BE2C (cell line): ENCODE data around the gene DVL1.

Experiments used
- DNase-seq: peaks from one replicate; pipeline ENCODE4 v3.0.0-alpha.2; 2020
- H3K27me3 ChIP-seq: fragments of 250-450 bp; sonication (Bioruptor Pico); 2 replicates; pipeline ENCODE4 v1.5.1; 2020; ENCODE audit warnings: mild to moderate bottlenecking
- H3K36me3 ChIP-seq: fragments of 250-450 bp; sonication (Bioruptor Pico); 2 replicates; pipeline ENCODE4 v1.5.1; 2020; ENCODE audit warnings: mild to moderate bottlenecking
- H3K4me1 ChIP-seq: fragments of 250-450 bp; sonication (Bioruptor Pico); 2 replicates; pipeline ENCODE4 v1.5.1; 2020
- H3K4me3 ChIP-seq: 2 replicates; pipeline ENCODE4 v1.5.1; 2011; ENCODE audit warnings: low read depth, low read length
- H3K9me3 ChIP-seq: fragments of 250-450 bp; sonication (Bioruptor Pico); 2 replicates; pipeline ENCODE4 v1.5.1; 2020
- CTCF ChIP-seq: IDR thresholded peaks from 2 replicates; pipeline ENCODE4 v1.5.1; 2012; ENCODE audit warnings: mild to moderate bottlenecking, low read depth, low read length

DVL1 gene

GRCh38 chr1:1298861-1299685, 50.1 kb downstream of the DVL1 start:
- no peaks in the 10 kb centered on the region for H3K9me3 ChIP-seq
- DNase-seq = peak; percentile 88
- no peaks in the 10 kb centered on the region for H3K27me3 ChIP-seq
- no peak for TF ChIP-seq CTCF
- H3K4me3 ChIP-seq = no peak overlapping the region
- H3K36me3 ChIP-seq = peaks cover 61% of the 10 kb centered on the region
- H3K4me1 ChIP-seq = peaks cover 16% of the 10 kb centered on the region

GRCh38 chr1:1297802-1298424, 51.3 kb downstream of the DVL1 start:
- peaks cover 11% of the 10 kb centered on the region for H3K4me1 ChIP-seq
- H3K27me3 ChIP-seq = no peaks in the 10 kb centered on the region
- DNase-seq = no peak
- TF ChIP-seq CTCF = no peak
- H3K4me3 ChIP-seq = no peak overlapping the region
- peaks cover 68% of the 10 kb centered on the region for H3K36me3 ChIP-seq
- H3K9me3 ChIP-seq = no peaks in the 10 kb centered on the region

- no peak for TF ChIP-seq CTCF
- Histone ChIP-seq H3K4me3 (no peak overlapping the region), H3K27me3 (no peaks in the 10 kb centered on the region), H3K9me3 (no peaks in the 10 kb centered on the region), H3K4me1 (peaks cover 17% of the 10 kb centered on the region), H3K36me3 (peaks cover 63% of the 10 kb centered on the region)
- DNase-seq = no peak
Observed at GRCh38 chr1:1296070-1297061, 52.9 kb downstream of the DVL1 start.

GRCh38 chr1:1295154-1295923, 53.9 kb downstream of the DVL1 start:
- Histone ChIP-seq H3K4me3 (no peak overlapping the region), H3K36me3 (peaks cover 57% of the 10 kb centered on the region), H3K9me3 (no peaks in the 10 kb centered on the region), H3K27me3 (peaks cover 3% of the 10 kb centered on the region; the same call in 1 of the 2 replicates), H3K4me1 (peaks cover 28% of the 10 kb centered on the region)
- TF ChIP-seq CTCF = no peak
- no peak for DNase-seq

- no peak for DNase-seq
- TF ChIP-seq CTCF = no peak
- H3K4me3 ChIP-seq = no peak overlapping the region
- peaks cover 5% of the 10 kb centered on the region; the same call in 1 of the 2 replicates for H3K27me3 ChIP-seq
- no peaks in the 10 kb centered on the region for H3K9me3 ChIP-seq
- peaks cover 50% of the 10 kb centered on the region for H3K36me3 ChIP-seq
- H3K4me1 ChIP-seq = peaks cover 26% of the 10 kb centered on the region
Observed at GRCh38 chr1:1294250-1294890, 54.8 kb downstream of the DVL1 start.
